RPMI8226 (cell line): ENCODE results near the gene TC2N.
"Not testable (repeated sequence)": the region's sequence is repeated elsewhere in the genome, so short reads cannot be mapped to it uniquely, and the experiment has no call there.

Experiments used
- DNase-seq: peaks from one replicate; pipeline ENCODE4 v3.0.0-alpha.2; 2015

TC2N gene

DNA sequence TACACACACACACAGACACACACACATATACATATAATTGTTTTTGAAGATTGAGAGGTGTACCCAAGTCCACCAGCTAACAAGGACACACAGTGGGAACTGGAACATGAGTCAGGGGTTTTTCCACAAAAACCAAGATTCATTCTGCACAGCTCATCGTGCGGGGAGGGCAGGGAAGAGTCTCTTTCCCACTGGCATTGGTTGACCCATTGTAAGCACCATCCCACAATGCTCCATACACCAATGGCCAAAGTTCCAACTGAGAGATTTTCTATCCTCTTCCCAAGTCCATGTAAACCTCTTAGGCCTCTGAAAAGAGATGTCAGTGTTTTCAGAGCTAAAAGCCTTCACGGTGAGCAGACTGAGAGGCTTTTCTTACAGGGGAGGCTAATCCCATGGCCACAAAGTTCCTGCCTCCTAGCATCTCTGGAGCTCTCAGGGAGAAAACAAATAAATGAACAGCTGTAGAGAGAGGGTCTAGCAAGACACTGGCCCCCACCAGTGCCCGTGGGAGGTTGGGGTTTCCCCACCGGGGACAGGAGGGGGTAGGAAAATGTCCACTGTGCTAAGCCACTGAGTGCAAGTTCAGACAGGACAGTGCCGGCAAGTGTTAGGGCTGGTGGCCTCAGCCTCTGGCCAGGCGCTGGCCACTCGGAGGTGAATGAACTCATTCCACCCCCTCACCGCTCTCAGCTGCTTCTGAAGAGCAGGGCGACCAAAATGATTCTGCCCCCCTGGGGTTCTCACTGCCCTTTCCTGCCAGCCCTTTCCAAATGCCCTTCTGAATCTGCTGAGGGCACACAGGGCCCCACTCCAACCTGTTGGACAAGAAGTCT, 21.5 kb upstream of the TC2N start:
- DNase-seq: no peak

DNA sequence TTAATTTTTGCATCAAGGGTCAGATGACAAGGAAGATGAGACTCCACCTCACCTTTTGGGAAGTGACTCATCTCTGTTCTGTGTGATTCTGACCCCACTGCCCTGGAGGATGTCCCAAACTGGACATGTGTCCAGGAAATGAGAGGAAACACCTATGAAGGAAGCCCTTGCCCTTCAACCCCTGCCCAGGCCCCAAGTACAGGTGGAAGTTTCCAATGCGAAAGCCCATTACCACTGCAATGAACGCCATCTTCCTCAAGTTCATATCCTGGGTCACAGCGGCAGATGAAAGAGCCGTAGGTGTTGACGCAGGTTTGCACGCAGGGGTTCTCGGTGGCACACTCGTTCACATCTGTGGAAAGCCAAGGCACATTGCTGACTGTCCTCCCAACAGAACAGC, 19.6 kb upstream of the TC2N start:
- DNase-seq: no peak

DNA sequence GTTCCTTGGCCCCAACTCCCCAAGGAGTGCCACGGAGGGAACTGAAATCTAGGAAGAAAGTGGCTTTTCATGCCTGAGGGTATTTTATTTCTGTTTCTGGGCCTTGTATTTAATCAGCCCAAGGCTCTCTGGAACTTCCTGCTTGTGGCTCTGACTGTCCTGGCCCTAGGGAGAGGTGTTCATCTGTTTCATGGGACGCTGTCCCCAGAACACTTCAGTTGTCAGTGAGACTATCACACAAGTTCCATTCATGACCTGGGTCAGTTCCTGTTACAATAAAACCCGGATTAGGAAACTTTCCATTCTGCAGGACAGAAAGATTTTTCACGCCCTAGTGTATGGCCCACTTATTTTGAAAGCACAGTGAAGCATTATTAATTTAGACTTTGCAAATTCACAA, 18.5 kb upstream of the TC2N start:
- DNase-seq: no peak

DNA sequence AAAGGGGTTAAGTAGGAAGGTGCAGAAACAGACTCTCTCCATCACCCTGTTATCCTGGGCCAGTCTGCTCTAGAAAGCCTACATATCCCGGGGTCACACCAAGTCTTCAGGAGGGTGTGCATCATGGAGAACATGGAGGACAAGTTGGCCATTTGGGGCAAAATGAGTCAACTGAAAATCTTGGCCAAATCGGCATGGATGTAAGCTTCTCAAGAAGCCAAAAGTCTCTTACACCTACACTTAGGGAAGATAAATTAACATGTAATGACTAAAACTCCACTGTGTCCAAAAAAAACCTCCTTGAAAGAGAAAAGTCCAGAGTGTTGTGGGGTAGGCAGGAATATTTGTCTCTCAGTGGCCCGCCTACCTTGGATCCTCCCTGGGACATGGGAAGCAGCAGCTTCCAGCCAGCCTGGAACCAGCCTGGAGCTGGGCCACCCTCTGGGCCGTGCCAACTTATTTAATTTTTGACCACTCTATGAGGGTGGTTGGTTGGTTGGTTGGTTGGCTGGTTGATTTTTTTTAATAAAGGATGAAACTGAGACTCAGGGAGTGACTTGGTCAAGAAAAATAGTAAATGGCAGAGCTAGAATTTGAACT, 17.9 kb upstream of the TC2N start:
- DNase-seq: no peak

DNA sequence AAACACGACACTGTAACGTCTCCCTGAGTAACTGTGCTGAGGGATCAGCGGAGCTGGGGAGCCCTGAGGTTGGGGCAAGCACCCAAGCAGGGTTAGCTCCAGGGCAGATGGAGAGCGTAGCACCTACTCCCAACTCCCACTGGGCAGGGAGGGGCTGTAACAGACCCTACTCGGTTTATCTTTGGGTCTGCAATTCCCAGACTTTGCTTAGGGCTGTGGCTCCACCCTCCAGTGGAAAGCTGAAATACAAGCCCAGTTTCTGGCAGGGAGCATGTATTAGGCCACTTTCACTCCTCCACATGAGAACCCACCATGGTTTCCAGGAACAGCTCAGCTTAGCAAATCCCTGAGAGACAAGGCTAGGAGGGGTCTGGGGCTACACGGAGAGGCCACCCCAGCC, 17.3 kb upstream of the TC2N start:
- DNase-seq: no peak

DNA sequence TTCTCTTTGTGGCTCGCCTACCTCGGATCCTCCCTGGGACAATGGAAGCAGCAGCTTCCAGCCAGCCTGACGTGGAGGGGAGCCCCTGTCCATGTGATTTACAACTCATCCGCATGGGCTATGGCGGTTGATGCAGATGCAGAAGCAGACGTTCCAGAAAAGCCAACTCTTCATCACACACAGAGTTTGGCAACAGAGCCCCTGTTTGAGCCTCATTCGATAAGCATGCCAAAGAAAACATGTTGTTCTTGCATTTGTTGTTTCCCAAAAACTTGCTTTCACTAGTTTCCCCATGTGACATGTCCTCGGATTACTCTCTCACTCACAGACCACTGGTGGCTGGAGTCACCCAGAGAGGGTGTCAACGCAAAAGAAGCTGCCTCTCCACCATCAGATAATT, 16.4 kb upstream of the TC2N start:
- DNase-seq: no peak

DNA sequence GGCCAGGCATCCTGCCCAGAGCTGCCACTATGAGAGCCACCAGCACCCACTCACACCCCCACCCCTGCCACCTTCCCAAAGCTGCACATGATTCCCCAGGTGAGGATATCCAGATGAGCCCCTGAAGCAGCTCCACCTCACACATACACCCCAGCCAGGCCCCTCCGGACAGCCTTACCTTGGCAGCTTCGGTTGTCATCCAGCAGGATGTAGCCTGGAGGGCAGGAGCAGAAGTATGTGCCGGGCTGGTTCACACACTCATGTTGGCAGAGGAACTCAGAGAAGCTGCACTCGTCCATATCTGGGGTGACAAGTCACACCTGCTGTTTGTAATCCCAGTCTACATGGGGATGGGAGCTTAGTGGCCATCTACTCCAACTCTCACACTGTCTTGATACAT, 15.4 kb upstream of the TC2N start:
- DNase-seq: no peak

DNA sequence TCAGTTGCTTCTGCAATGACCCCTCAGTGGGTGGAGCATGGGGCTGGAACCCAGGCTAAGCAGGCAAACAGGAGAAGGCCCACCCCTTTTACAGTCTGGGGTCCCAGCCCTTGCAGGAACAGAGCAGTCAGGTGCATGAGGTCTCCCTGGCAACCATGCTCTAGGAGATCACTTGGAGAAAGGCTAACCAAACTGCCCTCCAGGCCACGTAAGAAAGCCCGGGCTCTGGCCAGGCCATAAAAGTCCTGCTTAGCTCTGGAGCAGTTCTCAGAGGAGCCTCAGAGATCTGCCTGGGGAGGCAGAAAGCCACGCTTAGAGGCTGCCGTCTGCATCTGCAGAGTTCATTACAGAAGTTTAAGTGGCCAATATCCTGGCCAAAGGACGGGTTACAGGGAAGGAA, 15.0 kb upstream of the TC2N start:
- no peak for DNase-seq

DNA sequence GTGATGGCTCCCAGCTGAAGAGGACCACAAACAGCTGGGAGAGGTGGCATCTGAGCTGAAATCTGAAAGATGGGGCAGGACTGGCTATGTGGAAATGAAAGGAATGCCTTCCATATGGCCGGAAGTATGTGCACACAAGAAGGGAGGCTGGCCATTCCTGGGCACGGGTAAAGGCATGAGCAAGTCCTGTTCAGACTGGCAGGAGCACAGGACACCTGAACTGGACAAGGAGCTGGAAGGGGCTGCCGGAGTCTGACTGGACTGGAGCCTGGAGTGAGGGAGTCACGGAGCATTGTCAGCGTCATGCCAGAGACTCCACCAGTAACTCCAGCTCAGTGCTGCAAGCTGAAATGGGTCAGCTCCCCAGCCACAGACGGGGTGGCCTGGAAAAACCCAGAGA, 11.9 kb upstream of the TC2N start:
- DNase-seq: no peak

DNA sequence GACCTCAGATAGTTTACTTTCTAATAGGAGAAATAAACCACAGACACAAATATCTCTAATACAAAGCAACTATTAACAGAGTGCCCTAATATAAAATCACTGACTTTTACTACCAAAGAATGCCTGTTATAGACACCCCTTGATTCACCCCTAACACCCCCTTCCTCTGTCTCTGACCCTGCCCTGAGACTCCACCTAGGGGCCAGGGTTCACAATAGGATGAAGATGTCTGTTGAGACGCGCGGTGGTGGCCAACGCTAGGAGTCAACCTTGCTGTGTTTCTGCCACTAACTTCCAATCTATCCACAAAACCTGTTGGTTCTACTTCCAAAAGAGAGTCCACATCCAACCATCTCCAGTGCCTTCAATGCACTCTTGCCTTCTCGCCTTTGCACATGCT, 10.9 kb upstream of the TC2N start:
- no peak for DNase-seq

DNA sequence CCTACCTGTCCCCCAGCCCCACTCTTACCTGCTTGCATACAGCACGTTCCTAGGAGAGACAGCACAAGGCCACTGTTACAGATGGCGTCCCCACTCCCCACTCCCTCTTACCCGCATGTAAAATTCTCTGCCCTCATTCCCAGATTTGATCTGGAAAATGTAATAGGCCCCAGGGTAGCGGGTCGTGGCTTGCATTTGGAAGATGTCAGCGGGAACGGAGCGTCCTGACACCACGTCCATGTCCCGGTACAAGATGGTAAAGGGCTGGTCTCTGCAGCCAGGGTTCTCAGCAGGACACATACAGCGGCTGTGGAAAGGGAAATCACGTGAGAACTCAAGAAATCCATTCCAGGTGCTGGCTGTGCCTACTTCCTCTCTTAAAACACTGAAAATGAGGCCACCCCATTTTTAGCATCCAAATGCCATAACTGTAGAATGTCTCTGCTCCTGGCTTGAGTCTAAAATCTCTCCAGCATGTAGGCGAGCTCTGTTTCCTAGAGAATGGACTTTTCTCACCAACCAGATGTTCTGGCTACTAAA, 10.1 kb upstream of the TC2N start:
- no peak for DNase-seq

DNA sequence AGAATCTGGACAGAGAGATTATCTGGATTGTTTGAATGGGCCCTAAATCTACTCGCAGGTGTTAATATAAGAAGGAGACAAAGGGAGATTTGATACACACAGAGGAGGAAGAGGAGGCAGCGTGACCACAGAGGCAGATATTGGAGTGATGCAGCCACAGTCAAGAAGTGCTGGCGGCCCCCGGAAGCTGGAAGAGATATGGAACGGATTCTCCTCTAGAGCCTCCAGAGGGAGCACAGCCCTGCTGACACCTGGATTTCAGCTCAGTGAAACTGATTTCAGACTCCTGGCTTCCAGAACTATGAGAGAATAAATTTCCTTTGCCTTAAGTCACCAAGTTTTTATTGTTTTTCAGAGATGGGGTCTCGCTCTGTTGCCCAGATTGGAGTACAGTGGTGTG, 9.2 kb upstream of the TC2N start:
- no peak for DNase-seq

DNA sequence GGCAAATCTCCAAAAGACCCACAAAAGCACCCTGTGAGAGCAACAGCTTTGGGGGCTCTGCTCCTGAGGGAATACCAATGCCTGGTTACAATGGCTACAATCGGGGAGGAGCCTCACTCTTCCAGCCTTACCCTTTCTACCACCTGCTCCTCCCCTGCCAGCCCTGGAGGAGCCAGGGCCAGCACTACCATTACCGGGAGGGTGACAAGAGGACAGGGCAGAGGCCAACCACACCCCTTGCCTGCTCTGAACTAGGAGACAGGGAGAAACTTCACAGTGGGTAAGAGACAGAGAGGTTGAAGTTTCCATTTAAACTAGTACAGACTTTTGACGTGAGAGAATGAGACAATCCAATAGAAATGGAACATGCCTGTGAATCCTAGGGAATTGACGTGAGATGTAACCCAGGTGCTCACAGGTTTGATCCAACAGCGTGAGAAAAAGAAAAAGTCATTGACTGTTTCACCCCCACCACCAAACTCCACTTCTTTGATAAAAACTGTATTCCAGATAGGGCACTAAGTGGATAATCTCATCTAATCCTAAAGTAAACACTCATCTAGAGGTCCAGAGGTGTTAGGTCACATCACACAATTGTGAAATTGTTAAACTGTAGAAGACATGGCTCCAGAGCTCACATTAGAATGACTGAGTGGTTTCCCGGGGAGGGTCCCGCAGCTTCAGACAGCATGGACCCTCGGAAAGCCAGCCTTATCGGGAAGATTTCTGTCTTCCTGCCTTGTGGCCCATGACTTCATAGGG, 8.4 kb upstream of the TC2N start:
- no peak for DNase-seq

DNA sequence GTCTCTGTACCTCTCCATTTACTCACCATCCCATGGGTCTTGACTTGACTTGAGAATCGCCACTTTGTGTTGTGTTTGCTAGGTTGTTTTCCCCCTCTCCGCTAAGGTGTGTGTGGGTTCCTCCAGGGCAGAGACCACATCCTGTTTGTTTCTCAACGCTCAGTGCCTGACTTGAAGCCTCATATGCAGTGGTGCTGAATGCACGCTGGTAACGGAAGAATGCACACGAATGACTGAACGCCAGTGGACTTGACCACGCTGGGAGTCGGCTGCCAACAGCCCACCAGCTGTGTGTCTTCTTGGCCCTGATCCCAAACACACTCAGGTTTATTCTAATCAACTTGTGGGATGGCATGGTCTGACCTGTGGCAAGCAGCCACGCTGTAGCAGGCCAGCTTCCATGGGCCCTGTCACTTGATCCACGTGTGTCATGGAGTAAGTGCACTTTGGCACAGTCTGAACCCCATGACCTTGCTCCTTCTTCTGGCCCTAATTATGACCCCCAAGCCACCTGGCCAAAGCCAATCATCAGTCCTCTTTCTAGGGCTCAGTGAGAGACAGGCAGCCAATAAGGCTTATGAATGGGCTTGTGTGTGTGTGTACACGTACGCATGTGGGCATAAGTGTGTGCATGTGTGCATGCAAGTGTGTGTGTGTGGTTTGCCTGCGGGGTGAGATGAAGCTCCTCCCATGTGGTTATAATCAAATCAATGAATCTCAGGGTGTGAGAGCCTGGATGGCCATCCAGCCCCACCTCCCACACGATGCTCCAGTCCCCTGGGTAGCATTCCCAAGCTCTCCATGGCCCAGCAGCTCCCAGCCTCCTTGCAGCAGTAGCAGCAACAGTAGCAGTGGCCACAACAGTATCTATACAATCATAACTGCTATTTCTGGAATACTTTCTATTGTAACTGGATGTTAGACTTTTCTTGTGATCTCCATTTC, 6.4 kb upstream of the TC2N start:
- peak; percentile 41 for DNase-seq

DNA sequence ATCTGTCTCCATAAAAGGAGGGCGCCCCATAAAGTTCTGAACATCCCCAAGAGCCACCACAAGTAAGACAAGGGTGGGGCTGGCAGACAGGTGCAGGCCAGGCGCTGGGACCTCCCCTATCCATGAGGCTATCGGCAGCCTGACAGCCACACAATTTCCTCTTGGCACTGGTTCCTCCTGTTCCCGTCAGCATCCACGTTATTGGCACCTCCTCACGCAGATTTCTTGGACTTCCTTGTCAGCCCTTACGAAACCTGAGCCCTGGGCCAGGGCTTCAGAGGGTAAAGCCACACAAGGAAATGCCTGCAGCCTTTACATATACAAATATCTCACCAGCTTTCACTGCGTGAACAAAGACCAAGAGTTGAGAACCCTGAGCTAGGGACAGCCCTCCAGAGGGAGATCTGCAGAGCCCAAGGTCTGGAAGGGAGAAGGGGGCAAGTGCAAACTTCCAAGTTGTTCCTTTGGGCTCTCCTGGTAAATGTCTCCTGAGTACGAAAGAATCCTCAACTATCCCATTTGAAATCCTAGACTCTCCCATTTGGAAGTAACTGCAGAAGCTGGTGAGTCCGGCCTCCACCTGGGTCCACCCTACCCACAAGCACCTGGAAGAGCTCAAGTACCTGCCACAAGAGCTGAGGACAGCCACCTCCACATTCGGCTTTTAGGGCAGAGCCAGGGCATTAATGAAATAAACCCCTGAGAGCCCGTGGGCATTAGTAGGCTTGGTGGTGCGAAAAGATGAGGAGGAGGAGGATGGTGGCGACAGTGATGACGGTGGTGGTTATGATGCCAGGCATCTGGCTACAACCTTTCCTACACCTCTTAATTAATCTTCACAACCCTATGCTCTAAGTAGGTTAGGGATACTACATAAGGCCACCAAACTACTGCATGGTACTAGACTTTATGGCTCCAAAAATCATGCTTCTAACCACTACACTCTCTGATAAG, 5.5 kb upstream of the TC2N start:
- DNase-seq: no peak

DNA sequence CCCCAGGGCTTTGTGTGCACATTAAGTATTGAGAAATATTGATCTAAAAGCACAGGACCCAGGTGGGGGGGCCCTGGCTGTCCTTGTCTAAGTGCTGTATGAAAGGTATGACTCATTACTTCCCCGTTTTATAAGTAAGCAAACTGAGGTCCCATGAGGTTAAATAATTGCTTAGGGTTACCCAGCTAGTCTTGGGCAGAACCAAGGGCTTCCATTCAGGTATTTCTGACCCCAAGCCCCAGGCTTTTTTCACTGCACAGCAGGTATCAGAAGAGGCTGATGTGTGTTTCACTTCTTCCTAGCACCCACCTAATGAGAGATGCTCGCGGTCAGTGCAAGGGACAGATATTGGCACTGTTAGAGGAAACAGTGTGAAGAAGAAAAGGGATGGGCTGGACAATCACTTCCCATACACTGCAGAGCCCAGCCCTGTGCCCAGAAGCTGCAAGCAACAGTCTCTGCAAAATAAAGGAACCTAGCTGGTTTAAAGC, 4.7 kb upstream of the TC2N start:
- no peak for DNase-seq

DNA sequence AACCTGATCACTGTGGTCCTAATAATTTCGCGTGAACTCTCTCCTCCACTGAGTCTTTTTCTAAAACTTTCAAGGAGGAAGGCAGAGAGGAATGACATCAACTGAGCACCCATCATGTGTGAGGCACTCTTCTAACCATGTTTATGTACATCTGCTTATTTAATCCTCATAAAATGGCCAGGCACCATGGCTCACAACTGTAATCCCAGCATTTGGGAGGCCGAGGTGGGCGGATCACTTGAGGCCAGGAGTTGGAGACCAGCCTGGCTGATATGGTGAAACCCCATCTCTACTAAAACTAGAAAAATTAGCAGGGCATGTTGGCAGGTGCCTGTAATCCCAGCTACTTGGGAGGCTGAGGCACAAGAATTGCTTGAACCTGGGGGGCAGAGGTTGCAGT, 4.1 kb upstream of the TC2N start:
- DNase-seq: not testable (repeated sequence)

DNA sequence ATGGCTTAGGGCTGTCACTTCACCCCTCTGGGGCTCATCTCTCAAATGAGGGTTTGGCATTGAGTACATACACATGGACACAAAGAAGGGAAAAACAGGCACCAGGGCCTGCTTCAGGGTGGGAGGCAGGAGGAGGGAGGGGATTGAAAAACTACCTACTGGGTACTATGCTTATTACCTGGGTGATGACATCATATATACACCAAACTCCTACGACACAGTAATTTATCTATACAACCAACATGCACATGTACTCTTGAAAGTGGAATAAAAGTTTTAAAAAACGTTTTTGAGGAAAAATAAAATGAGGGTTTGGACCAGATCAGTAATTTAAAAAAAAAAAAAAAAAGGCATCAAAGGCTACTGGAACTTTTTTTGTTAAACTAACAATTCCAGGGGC, 3.6 kb upstream of the TC2N start:
- DNase-seq: no peak

DNA sequence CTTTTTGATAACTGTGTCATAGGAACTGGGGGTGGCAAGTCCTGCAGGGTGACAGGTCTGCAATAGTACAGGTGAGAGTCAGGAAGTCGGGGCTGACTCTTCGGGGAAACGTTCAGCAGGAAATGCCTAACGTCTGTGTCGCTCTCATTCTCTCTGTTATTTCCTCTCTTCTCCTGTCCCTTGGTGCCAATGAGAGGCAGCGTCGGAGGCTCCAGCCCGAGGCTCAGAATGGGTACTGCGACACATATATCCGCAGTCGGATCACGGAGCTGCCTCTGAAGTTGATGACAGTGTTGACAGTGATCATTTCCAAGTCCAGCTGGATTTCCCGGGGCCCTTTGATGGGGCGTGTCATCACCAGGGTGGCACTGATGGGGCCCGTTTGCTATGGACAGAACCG, 2.7 kb upstream of the TC2N start:
- no peak for DNase-seq

DNA sequence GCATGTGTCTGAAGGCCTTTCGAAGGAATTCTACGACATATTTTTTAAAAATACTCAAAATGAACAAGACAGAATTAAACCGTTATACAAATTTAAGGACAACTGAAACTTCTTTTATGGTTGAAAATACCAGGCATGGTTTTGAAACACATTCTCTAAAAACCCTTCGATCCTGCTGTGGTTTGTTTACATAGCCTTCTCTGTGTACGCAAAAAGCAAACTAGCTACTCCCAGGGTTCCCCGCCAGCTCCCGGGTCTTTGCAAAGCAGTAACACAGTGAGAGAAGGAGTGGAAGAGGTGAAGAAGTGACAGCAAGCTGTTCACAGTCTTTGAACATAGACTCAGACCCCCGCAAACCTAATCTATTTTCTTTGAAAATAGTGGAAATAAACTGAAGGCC, 2.2 kb upstream of the TC2N start:
- DNase-seq: no peak
